Liver (tissue), 3 donors: ENCODE results near the gene RIPK1.

ENCODE experiments used
- EGR1 ChIP-seq, 2 donors: IDR thresholded peaks; 2 replicates each; pipeline ENCODE4 v1.6.1; 2016 to 2018; ENCODE audit warnings: antibody characterized with exemption in 2 of 2, low read depth in 2 of 2
- HNF4G ChIP-seq: IDR thresholded peaks from 2 replicates; pipeline ENCODE4 v1.6.1; 2016; ENCODE audit warnings: antibody characterized with exemption
- JUND ChIP-seq, 2 donors: IDR thresholded peaks; 2 replicates each; pipeline ENCODE4 v1.6.1; 2016; ENCODE audit warnings: antibody characterized with exemption in 2 of 2
- NR2F2 ChIP-seq: IDR thresholded peaks from 2 replicates; pipeline ENCODE4 v1.6.1; 2016; ENCODE audit warnings: antibody characterized with exemption
- YY1 ChIP-seq: IDR thresholded peaks from 2 replicates; pipeline ENCODE4 v1.6.1; 2016; ENCODE audit warnings: antibody characterized with exemption, mild to moderate bottlenecking
- TF ChIP-seq, protein P1 (sequence below): IDR thresholded peaks from 2 replicates; pipeline ENCODE4 v1.6.1; 2016; ENCODE audit warnings: antibody characterized with exemption, mild to moderate bottlenecking
- TF ChIP-seq, protein P2 (sequence below): fragments of 150-350 bp; IDR thresholded peaks from 2 replicates; pipeline ENCODE4 v1.5.1; 2017; ENCODE audit warnings: improper control_type of control experiment, low read depth, low read length; ENCODE audit not compliant: missing input control
- TF ChIP-seq, protein P3 (sequence below): IDR thresholded peaks from 2 replicates; pipeline ENCODE4 v1.6.1; 2016; ENCODE audit warnings: antibody characterized with exemption
- TF ChIP-seq, protein P4 (sequence below): IDR thresholded peaks from 2 replicates; pipeline ENCODE4 v1.6.1; 2016; ENCODE audit warnings: antibody characterized with exemption
- donor health status: healthy.
- donor health status: healthy.

DNA sequence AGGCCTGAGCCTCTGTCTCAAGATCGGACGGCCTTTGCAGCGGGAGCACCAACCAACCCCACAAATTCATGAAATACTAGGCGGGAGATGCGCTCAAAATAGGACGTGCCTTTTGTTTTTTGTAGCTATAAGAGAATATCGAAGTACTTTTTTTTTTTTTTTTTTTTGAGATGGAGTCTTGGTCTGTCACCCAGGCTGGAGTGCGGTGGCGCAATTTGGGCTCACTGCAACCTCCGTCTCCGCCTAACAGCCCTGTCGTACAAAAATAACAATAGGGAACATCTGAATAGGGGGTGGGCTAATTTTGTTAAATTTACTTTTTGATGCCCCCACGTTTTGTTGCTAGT lies 94.9 kb downstream of the RIPK1 start:
- TF ChIP-seq, protein P1, sequence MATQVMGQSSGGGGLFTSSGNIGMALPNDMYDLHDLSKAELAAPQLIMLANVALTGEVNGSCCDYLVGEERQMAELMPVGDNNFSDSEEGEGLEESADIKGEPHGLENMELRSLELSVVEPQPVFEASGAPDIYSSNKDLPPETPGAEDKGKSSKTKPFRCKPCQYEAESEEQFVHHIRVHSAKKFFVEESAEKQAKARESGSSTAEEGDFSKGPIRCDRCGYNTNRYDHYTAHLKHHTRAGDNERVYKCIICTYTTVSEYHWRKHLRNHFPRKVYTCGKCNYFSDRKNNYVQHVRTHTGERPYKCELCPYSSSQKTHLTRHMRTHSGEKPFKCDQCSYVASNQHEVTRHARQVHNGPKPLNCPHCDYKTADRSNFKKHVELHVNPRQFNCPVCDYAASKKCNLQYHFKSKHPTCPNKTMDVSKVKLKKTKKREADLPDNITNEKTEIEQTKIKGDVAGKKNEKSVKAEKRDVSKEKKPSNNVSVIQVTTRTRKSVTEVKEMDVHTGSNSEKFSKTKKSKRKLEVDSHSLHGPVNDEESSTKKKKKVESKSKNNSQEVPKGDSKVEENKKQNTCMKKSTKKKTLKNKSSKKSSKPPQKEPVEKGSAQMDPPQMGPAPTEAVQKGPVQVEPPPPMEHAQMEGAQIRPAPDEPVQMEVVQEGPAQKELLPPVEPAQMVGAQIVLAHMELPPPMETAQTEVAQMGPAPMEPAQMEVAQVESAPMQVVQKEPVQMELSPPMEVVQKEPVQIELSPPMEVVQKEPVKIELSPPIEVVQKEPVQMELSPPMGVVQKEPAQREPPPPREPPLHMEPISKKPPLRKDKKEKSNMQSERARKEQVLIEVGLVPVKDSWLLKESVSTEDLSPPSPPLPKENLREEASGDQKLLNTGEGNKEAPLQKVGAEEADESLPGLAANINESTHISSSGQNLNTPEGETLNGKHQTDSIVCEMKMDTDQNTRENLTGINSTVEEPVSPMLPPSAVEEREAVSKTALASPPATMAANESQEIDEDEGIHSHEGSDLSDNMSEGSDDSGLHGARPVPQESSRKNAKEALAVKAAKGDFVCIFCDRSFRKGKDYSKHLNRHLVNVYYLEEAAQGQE = no peak
- TF ChIP-seq, protein P2, sequence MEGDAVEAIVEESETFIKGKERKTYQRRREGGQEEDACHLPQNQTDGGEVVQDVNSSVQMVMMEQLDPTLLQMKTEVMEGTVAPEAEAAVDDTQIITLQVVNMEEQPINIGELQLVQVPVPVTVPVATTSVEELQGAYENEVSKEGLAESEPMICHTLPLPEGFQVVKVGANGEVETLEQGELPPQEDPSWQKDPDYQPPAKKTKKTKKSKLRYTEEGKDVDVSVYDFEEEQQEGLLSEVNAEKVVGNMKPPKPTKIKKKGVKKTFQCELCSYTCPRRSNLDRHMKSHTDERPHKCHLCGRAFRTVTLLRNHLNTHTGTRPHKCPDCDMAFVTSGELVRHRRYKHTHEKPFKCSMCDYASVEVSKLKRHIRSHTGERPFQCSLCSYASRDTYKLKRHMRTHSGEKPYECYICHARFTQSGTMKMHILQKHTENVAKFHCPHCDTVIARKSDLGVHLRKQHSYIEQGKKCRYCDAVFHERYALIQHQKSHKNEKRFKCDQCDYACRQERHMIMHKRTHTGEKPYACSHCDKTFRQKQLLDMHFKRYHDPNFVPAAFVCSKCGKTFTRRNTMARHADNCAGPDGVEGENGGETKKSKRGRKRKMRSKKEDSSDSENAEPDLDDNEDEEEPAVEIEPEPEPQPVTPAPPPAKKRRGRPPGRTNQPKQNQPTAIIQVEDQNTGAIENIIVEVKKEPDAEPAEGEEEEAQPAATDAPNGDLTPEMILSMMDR = no peak
- no peak for TF ChIP-seq EGR1 (IDR thresholded peaks at IDR 0.05; ENCODE audit: low read depth in 2 of 2)
- no peak for TF ChIP-seq JUND (IDR thresholded peaks at IDR 0.05)
- TF ChIP-seq, protein P3, sequence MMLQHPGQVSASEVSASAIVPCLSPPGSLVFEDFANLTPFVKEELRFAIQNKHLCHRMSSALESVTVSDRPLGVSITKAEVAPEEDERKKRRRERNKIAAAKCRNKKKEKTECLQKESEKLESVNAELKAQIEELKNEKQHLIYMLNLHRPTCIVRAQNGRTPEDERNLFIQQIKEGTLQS = no peak
- TF ChIP-seq, protein P4, sequence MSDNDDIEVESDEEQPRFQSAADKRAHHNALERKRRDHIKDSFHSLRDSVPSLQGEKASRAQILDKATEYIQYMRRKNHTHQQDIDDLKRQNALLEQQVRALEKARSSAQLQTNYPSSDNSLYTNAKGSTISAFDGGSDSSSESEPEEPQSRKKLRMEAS = no peak
- TF ChIP-seq NR2F2 = no peak
- no peak for TF ChIP-seq HNF4G
- TF ChIP-seq YY1 = no peak
